Astrocyte (in vitro differentiated cells and primary cell): Measurements from ENCODE around the gene ABCA12. TPM values are rescaled to one million over a fixed set of nuclear protein-coding genes. Genes with fewer than 3 reads are reported as not detected.

Source experiments
- DNase-seq: peaks from one replicate; pipeline ENCODE4 v3.0.0-alpha.2; 2010; ENCODE audit warnings: low read depth
- FAIRE-seq: peaks from 2 replicates; lab custom pipeline; 2011; peaks lifted over from hg19 to GRCh38; lab: Jason Lieb, UNC
- H2AFZ ChIP-seq: 2 replicates; pipeline ENCODE4 v1.6.0; 2012; ENCODE audit warnings: low read depth, low read length, inconsistent platforms
- H3K27ac ChIP-seq: 2 replicates; pipeline ENCODE4 v1.5.1; 2011; ENCODE audit warnings: low read depth, low read length, inconsistent platforms
- H3K27me3 ChIP-seq: 2 replicates; pipeline ENCODE4 v1.6.0; 2011; ENCODE audit warnings: low read length, inconsistent platforms; ENCODE audit not compliant: insufficient read depth
- H3K36me3 ChIP-seq: 2 replicates; pipeline ENCODE4 v1.5.1; 2011; ENCODE audit warnings: low read length, inconsistent platforms; ENCODE audit not compliant: insufficient read depth
- H3K4me1 ChIP-seq: 2 replicates; pipeline ENCODE4 v1.5.1; 2011; ENCODE audit warnings: low read length, inconsistent platforms; ENCODE audit not compliant: insufficient read depth
- H3K4me2 ChIP-seq: 2 replicates; pipeline ENCODE4 v1.6.0; 2012; ENCODE audit warnings: low read length, inconsistent platforms
- H3K4me3 ChIP-seq: 2 replicates; pipeline ENCODE4 v1.5.1; 2011; ENCODE audit warnings: low read depth, mild to moderate bottlenecking, low read length, inconsistent platforms; ENCODE audit not compliant: insufficient read depth
- H3K79me2 ChIP-seq: 2 replicates; pipeline ENCODE4 v1.6.0; 2012; ENCODE audit warnings: mild to moderate bottlenecking, low read length, inconsistent platforms; ENCODE audit not compliant: insufficient read depth
- H3K9ac ChIP-seq: 2 replicates; pipeline ENCODE4 v1.6.0; 2012; ENCODE audit warnings: mild to moderate bottlenecking, low read length, inconsistent platforms
- H3K9me3 ChIP-seq: 2 replicates; pipeline ENCODE4 v1.5.1; 2012; ENCODE audit warnings: low read depth, mild to moderate bottlenecking, low read length, inconsistent platforms; ENCODE audit not compliant: insufficient read depth
- H4K20me1 ChIP-seq: 2 replicates; pipeline ENCODE4 v1.6.0; 2012; ENCODE audit warnings: low read length, inconsistent platforms; ENCODE audit not compliant: insufficient read depth
- H3K27ac Mint-ChIP-seq: one replicate; pipeline ENCODE4 v1.8.0; 2021; ENCODE audit warnings: mild to moderate bottlenecking, mixed read lengths; ENCODE audit not compliant: unreplicated experiment
- H3K27me3 Mint-ChIP-seq: one replicate; pipeline ENCODE4 v1.8.0; 2021; ENCODE audit warnings: low read depth, mixed read lengths; ENCODE audit not compliant: unreplicated experiment
- H3K36me3 Mint-ChIP-seq: one replicate; pipeline ENCODE4 v1.8.0; 2021; ENCODE audit warnings: low read depth, mixed read lengths; ENCODE audit not compliant: unreplicated experiment
- H3K4me1 Mint-ChIP-seq: one replicate; pipeline ENCODE4 v1.8.0; 2021; ENCODE audit warnings: low read depth, mixed read lengths; ENCODE audit not compliant: unreplicated experiment
- H3K4me3 Mint-ChIP-seq: one replicate; pipeline ENCODE4 v1.8.0; 2021; ENCODE audit warnings: mild to moderate bottlenecking, moderate library complexity, mixed read lengths; ENCODE audit not compliant: unreplicated experiment
- H3K9me3 Mint-ChIP-seq: one replicate; pipeline ENCODE4 v1.8.0; 2021; ENCODE audit warnings: mild to moderate bottlenecking, mixed read lengths; ENCODE audit not compliant: unreplicated experiment
- EZH2 ChIP-seq: IDR thresholded peaks from 2 replicates; pipeline ENCODE4 v1.6.1; 2012; ENCODE audit warnings: mild to moderate bottlenecking, low read length, inconsistent platforms; ENCODE audit not compliant: insufficient read depth
- total RNA-seq: library from RNA; stranded (reverse); gene quantifications from 2 replicates; pipeline ENCODE4 v1.2.1, GENCODE V29; 2021
- TF ChIP-seq, protein P1 (sequence below): IDR thresholded peaks from 2 replicates; pipeline ENCODE4 v1.5.1; 2011; ENCODE audit warnings: low read depth, mild to moderate bottlenecking, inconsistent platforms, low read length, moderate library complexity; ENCODE audit not compliant: insufficient read depth

ABCA12 gene
- total RNA-seq, 1 donor from 2014 or later = 4.4 TPM

DNA sequence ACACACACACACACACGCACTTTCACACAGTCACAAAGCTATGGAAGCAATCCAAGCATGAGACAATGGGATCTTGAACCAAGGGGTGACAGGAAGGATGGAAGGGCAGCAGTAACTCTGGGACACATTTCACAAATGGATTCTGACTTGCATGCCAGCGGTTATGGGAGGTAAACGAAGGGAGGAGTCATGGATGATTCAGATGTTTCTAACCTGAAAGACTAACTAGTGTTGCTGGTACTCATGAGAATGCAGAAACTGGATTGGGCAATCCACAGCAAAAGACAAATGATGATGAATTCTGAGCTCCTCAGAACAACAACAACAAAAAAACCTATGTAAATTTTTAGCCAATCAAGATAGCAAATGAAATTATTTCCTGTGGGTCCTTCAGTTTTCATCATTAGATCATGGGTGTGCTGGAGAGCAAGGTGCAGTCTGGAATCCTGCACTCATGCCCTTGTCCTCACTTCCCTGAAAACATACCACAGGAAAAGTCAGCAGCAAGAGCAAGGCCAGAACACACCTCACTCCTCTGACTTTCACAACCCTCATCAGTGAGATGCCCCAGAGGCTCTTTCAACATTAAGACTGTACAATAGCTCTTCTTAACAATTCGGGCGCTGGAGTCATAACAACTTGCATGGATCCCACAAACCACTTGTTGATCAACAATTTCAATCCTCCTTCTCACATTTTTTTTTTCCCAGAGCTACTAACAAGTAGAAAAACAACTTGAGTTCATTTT, 32.6 kb downstream of the ABCA12 start:
- Mint-ChIP-seq H3K36me3 (no peaks in the 10 kb centered on the region), H3K4me1 (no peaks in the 10 kb centered on the region), H3K27me3 (no peaks in the 10 kb centered on the region), H3K27ac (no peak overlapping the region), H3K9me3 (no peaks in the 10 kb centered on the region), H3K4me3 (no peak overlapping the region)
- TF ChIP-seq, protein P1, sequence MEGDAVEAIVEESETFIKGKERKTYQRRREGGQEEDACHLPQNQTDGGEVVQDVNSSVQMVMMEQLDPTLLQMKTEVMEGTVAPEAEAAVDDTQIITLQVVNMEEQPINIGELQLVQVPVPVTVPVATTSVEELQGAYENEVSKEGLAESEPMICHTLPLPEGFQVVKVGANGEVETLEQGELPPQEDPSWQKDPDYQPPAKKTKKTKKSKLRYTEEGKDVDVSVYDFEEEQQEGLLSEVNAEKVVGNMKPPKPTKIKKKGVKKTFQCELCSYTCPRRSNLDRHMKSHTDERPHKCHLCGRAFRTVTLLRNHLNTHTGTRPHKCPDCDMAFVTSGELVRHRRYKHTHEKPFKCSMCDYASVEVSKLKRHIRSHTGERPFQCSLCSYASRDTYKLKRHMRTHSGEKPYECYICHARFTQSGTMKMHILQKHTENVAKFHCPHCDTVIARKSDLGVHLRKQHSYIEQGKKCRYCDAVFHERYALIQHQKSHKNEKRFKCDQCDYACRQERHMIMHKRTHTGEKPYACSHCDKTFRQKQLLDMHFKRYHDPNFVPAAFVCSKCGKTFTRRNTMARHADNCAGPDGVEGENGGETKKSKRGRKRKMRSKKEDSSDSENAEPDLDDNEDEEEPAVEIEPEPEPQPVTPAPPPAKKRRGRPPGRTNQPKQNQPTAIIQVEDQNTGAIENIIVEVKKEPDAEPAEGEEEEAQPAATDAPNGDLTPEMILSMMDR = no peak
- TF ChIP-seq EZH2 = no peak
- no peak overlapping the region for H2AFZ ChIP-seq
- H3K36me3 ChIP-seq = no peaks in the 10 kb centered on the region
- no peaks in the 10 kb centered on the region for H4K20me1 ChIP-seq
- no peaks in the 10 kb centered on the region for H3K4me1 ChIP-seq
- H3K4me2 ChIP-seq = no peak overlapping the region
- no peak for FAIRE-seq
- no peak overlapping the region for H3K4me3 ChIP-seq
- no peaks in the 10 kb centered on the region for H3K79me2 ChIP-seq
- peak; percentile 25 for DNase-seq
- no peaks in the 10 kb centered on the region for H3K27me3 ChIP-seq
- H3K9me3 ChIP-seq = no peaks in the 10 kb centered on the region
- H3K27ac ChIP-seq = no peak overlapping the region
- H3K9ac ChIP-seq = no peak overlapping the region

DNA sequence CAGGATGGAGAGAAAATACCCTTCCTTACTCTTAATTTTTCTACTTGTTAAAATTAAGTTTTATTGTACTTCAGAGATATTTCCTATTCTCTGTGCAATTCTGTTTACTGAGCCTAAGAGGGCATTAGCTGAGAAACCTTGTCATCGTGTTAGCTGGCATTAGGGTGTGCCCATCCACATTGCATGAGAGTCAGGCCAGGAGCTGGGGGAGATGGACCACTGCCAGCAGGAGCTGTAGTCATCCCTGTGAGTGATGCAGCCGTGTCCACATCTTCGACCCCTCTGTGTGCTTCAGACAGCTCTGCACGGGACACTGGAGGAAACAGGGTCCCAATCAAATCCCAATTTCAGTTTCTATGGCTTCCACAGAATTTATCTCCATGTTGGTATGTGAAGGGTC, 34.2 kb downstream of the ABCA12 start:
- DNase-seq = no peak
- H3K9me3 ChIP-seq = no peaks in the 10 kb centered on the region
- H3K4me1 ChIP-seq = no peaks in the 10 kb centered on the region
- Mint-ChIP-seq H3K27me3 (no peaks in the 10 kb centered on the region), H3K4me3 (no peak overlapping the region), H3K4me1 (no peaks in the 10 kb centered on the region), H3K36me3 (no peaks in the 10 kb centered on the region), H3K9me3 (no peaks in the 10 kb centered on the region), H3K27ac (no peak overlapping the region)
- H3K4me3 ChIP-seq = no peak overlapping the region
- no peaks in the 10 kb centered on the region for H3K79me2 ChIP-seq
- H3K27me3 ChIP-seq = no peaks in the 10 kb centered on the region
- H3K9ac ChIP-seq = no peak overlapping the region
- H2AFZ ChIP-seq = peak overlapping the region; percentile 12
- H3K27ac ChIP-seq = no peak overlapping the region
- TF ChIP-seq EZH2 = no peak
- TF ChIP-seq, protein P1 = no peak
- H4K20me1 ChIP-seq = no peaks in the 10 kb centered on the region
- no peak overlapping the region for H3K4me2 ChIP-seq
- no peak for FAIRE-seq
- no peaks in the 10 kb centered on the region for H3K36me3 ChIP-seq

DNA sequence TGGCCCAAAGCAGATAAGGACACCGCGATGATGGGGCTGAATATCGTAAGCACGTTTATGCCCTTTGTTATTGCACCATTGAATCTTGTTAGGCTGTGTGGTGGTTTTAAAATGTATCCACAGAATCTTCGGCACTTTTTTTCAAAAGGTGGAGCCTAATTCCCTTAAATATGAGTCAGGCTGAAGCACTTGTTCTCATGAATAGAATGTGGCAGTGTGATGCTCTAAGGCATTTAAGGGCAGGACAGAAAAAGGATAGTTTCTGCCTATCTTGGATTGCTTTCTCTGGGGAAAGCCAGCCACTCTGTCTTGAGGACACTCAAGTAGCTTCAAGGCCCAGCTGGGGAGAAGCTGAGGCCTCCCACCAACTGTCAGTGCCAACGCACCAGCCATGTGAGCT, 39.6 kb downstream of the ABCA12 start:
- Histone ChIP-seq H3K9me3 (no peaks in the 10 kb centered on the region), H3K4me2 (no peak overlapping the region), H2AFZ (no peak overlapping the region), H3K36me3 (no peaks in the 10 kb centered on the region), H3K27me3 (no peaks in the 10 kb centered on the region), H4K20me1 (no peaks in the 10 kb centered on the region), H3K79me2 (no peaks in the 10 kb centered on the region), H3K27ac (no peak overlapping the region), H3K4me3 (no peak overlapping the region), H3K9ac (no peak overlapping the region), H3K4me1 (no peaks in the 10 kb centered on the region)
- Mint-ChIP-seq H3K36me3 (no peaks in the 10 kb centered on the region), H3K9me3 (no peaks in the 10 kb centered on the region), H3K27me3 (no peaks in the 10 kb centered on the region), H3K4me3 (no peak overlapping the region), H3K4me1 (peaks cover 2% of the 10 kb centered on the region), H3K27ac (no peak overlapping the region)
- TF ChIP-seq, protein P1 = no peak
- TF ChIP-seq EZH2 = no peak
- DNase-seq = no peak
- FAIRE-seq = no peak
